Testis (tissue), 3 donors: Measurements from ENCODE around the gene RBM24. TPM values are rescaled to one million over a fixed set of nuclear protein-coding genes. Genes with fewer than 3 reads are reported as not detected.

ENCODE experiments used
- DNase-seq: peaks from one replicate; pipeline ENCODE4 v3.0.0-alpha.2; 2019
- H3K27ac ChIP-seq, 2 donors: fragments of 200-600 bp; sonication (generic); one replicate each; pipeline ENCODE4 v1.5.1; 2019
- H3K27me3 ChIP-seq: fragments of 200-600 bp; sonication (generic); one replicate; pipeline ENCODE4 v1.5.1; 2019
- H3K36me3 ChIP-seq: fragments of 200-600 bp; sonication (generic); one replicate; pipeline ENCODE4 v1.5.1; 2017; ENCODE audit warnings: low read depth; ENCODE audit errors: missing control alignments
- H3K4me1 ChIP-seq: fragments of 200-600 bp; sonication (generic); one replicate; pipeline ENCODE4 v1.5.1; 2019
- H3K4me3 ChIP-seq, 2 donors: fragments of 200-600 bp; sonication (generic); one replicate each; pipeline ENCODE4 v1.5.1; 2017 to 2019
- H3K9me3 ChIP-seq: fragments of 200-600 bp; sonication (generic); one replicate; pipeline ENCODE4 v1.5.1; 2017
- POLR2A ChIP-seq: fragments of 450-650 bp; IDR thresholded peaks from one replicate; pipeline ENCODE4 v1.6.1; 2017; ENCODE audit warnings: antibody characterized with exemption, mild to moderate bottlenecking, moderate library complexity
- WGBS, 2 donors: methylation state at CpG; one replicate each; pipeline ENCODE4 v1.1.5; 2018; 5-methylcytosine and 5-hydroxymethylcytosine counted together
- intact Hi-C: fragments of 100-400 bp; cut with DNase I; formaldehyde crosslinking; loops from one replicate; pipeline ENCODE4 v1.15.1; 2023; ENCODE audit warnings: low total_unique reads
- polyA plus RNA-seq: library from polyadenylated mRNA; stranded (reverse); fragments of 350-450 nt; fragmentation: Illumina TruSeq; extraction: RNeasy Lipid Tissue Mini Kit (QIAGEN cat#74804); gene quantifications from one replicate; pipeline ENCODE4 v1.2.3, GENCODE V29; 2014; ENCODE audit warnings: low read depth, low replicate concordance; ENCODE audit not compliant: insufficient read depth
- total RNA-seq, 2 donors: library from RNA; depleted of rRNA; stranded (reverse); fragments of >200 nt; gene quantifications; one replicate each; pipeline ENCODE4 v1.2.3, GENCODE V29; 2016
- TF ChIP-seq, protein P1 (sequence below), 3 experiments: fragments of 450-650 bp in 2 of 3; fragments of 200-600 bp in 1 of 3; sonication (generic) in 1 of 3; IDR thresholded peaks; one replicate each; pipeline ENCODE4 v1.5.1; 2016 to 2019; ENCODE audit warnings: antibody characterized with exemption in 3 of 3, mild to moderate bottlenecking in 2 of 3, moderate library complexity in 1 of 3

RBM24 gene
- total and polyA plus RNA-seq, 3 donors from 2014 or later: 8.9 to 18.6 (median 9.1) TPM

DNA sequence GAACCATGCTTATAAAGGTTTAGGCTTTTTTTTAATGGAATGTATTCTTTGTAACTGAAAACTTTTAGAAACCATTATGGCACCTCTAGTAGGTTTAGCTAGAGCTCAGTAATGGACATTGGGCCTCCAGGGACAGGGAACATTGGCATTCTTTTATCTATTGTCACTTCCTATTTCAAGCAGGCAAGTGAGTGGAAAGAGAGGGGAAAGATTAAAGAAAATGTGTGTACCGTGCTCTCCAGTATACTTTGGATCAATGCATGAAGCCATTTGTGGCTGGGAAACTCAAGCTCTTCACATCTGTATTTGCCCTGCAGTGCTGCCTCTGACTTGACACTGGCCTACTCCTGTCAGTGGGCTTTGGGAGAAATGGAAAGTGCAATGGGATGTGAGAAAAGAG is 18.6 kb downstream of the RBM24 start:
- intact Hi-C loops: no loop called here
- no peaks in the 10 kb centered on the region for H3K4me1 ChIP-seq
- H3K9me3 ChIP-seq: no peaks in the 10 kb centered on the region
- DNase-seq: no peak
- H3K36me3 ChIP-seq: no peaks in the 10 kb centered on the region
- no peak overlapping the region for H3K4me3 ChIP-seq
- no peak overlapping the region for H3K27ac ChIP-seq
- WGBS, 2 donors: 85 to 86% methylated on average over 1 of the region's 1 CpG
- TF ChIP-seq, protein P1, sequence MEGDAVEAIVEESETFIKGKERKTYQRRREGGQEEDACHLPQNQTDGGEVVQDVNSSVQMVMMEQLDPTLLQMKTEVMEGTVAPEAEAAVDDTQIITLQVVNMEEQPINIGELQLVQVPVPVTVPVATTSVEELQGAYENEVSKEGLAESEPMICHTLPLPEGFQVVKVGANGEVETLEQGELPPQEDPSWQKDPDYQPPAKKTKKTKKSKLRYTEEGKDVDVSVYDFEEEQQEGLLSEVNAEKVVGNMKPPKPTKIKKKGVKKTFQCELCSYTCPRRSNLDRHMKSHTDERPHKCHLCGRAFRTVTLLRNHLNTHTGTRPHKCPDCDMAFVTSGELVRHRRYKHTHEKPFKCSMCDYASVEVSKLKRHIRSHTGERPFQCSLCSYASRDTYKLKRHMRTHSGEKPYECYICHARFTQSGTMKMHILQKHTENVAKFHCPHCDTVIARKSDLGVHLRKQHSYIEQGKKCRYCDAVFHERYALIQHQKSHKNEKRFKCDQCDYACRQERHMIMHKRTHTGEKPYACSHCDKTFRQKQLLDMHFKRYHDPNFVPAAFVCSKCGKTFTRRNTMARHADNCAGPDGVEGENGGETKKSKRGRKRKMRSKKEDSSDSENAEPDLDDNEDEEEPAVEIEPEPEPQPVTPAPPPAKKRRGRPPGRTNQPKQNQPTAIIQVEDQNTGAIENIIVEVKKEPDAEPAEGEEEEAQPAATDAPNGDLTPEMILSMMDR (IDR thresholded peaks at IDR 0.05): no peak
- no peak for TF ChIP-seq POLR2A
- H3K27me3 ChIP-seq: no peaks in the 10 kb centered on the region

DNA sequence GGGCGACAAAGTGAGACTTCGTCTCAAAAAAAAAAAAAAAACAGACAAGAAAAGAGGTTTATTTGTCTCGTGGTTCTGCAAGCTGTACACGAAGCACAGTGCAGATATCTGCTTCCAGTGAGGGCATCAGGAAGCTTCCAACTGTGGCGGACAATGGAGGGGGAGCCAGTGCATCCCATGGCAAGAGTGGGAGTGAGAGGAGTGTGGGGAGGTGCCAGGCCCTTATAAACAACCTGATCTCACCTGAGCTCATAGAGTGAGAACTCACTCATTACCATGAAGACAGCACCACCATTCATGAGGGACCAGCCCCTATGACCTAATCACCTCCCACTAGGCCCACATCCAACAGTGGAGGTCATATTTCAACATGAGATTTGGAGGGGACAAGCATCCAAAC is 19.5 kb downstream of the RBM24 start:
- intact Hi-C loops: no loop called here
- 86 to 90% methylated on average over 5 of the region's 5 CpGs for WGBS, 2 donors
- Histone ChIP-seq H3K9me3 (no peaks in the 10 kb centered on the region), H3K27ac (no peak overlapping the region), H3K36me3 (no peaks in the 10 kb centered on the region), H3K4me1 (no peaks in the 10 kb centered on the region), H3K4me3 (no peak overlapping the region), H3K27me3 (no peaks in the 10 kb centered on the region)
- DNase-seq: no peak
- TF ChIP-seq POLR2A: no peak
- TF ChIP-seq, protein P1 (IDR thresholded peaks at IDR 0.05): no peak

DNA sequence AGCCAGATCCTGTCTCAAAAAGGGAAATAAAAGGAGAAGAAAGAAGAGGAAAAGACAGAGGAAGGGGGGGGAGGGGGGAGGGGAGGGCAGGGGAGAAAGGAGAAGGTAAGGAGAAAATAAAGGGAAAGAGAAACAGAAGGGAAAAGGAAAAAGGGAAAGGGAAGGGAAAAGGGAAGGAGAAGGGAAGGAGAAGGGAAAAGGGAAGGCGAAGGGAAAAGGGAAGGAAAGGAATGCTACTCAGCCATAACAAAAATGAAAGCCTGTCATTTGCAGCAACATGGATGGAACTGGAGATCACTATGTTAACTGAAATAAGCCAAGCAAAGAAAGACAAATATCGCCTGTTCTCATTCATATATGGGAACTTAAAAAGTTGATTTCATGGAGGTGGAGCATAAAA is 22.3 kb downstream of the RBM24 start:
- no peaks in the 10 kb centered on the region for H3K27me3 ChIP-seq
- DNase-seq: no peak
- intact Hi-C loops: no loop called here
- H3K36me3 ChIP-seq: no peaks in the 10 kb centered on the region
- TF ChIP-seq, protein P1 (IDR thresholded peaks at IDR 0.05): no peak
- no peak for TF ChIP-seq POLR2A
- no peak overlapping the region for H3K4me3 ChIP-seq
- H3K27ac ChIP-seq: no peak overlapping the region
- H3K9me3 ChIP-seq: no peaks in the 10 kb centered on the region
- WGBS, 2 donors: 94 to 95% methylated on average over 2 of the region's 2 CpGs
- H3K4me1 ChIP-seq: no peaks in the 10 kb centered on the region

DNA sequence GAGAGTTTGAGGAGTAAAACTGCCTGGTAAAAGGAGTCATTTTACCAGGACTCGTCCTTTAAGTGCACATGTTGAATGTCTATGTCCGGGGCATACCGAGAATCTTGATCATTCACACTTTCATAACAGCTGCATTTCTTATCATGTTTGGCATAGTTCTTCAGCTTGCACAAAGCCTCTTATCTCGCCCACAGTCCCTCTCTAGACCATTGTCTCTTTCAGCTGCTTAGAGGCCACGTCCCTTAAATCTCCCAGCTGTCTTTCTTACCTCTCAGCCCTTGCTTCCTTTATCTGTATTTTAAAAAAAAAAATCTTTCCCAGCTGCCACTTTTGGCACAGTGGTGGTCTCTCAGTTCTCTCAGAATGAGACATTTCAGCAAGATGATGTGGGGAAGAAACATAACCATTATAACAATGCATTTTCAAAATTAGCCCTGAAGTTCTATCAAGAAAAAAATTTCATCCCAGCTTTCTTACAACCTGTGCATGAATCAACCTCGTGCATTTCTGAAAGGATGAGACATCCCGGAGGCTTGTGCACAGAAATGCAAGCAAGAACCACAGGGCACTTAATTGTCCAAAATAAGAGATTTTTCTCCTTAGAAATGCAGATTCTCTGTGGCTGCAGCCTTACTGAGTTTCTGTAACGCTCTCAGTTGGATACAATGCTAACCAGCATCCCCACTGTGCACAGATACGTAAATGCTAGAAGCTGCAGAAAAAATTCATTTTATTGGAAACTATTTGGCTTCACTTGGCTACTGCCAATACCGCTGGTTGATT is 24.2 kb downstream of the RBM24 start:
- no peaks in the 10 kb centered on the region for H3K4me1 ChIP-seq
- no peaks in the 10 kb centered on the region for H3K36me3 ChIP-seq
- no peak for DNase-seq
- no peak overlapping the region for H3K4me3 ChIP-seq
- intact Hi-C loops: no loop called here
- TF ChIP-seq, protein P1 (IDR thresholded peaks at IDR 0.05): no peak
- no peak for TF ChIP-seq POLR2A
- no peaks in the 10 kb centered on the region for H3K9me3 ChIP-seq
- 31 to 39% methylated on average over 10 of the region's 10 CpGs for WGBS, 2 donors
- no peaks in the 10 kb centered on the region for H3K27me3 ChIP-seq
- no peak overlapping the region for H3K27ac ChIP-seq
